Rectal smooth muscle tissue (tissue), 1 donor: ENCODE measurements around the gene IQSEC3.

Experiments used
- H3K27ac ChIP-seq: one replicate; pipeline ENCODE4 v1.7.0; 2013; ENCODE audit warnings: low read depth, low read length, inconsistent platforms
- H3K27me3 ChIP-seq: one replicate; pipeline ENCODE4 v1.7.0; 2013; ENCODE audit warnings: low read length; ENCODE audit not compliant: control insufficient read depth, insufficient read depth
- H3K36me3 ChIP-seq: one replicate; pipeline ENCODE4 v1.7.0; 2013; ENCODE audit warnings: low read length; ENCODE audit not compliant: control insufficient read depth, insufficient read depth
- H3K4me1 ChIP-seq: one replicate; pipeline ENCODE4 v1.7.0; 2013; ENCODE audit warnings: low read length; ENCODE audit not compliant: control insufficient read depth, insufficient read depth
- H3K4me3 ChIP-seq: one replicate; pipeline ENCODE4 v1.7.0; 2013; ENCODE audit warnings: low read length
- H3K9ac ChIP-seq: one replicate; pipeline ENCODE4 v1.7.0; 2013; ENCODE audit warnings: low read length

The IQSEC3 gene

DNA sequence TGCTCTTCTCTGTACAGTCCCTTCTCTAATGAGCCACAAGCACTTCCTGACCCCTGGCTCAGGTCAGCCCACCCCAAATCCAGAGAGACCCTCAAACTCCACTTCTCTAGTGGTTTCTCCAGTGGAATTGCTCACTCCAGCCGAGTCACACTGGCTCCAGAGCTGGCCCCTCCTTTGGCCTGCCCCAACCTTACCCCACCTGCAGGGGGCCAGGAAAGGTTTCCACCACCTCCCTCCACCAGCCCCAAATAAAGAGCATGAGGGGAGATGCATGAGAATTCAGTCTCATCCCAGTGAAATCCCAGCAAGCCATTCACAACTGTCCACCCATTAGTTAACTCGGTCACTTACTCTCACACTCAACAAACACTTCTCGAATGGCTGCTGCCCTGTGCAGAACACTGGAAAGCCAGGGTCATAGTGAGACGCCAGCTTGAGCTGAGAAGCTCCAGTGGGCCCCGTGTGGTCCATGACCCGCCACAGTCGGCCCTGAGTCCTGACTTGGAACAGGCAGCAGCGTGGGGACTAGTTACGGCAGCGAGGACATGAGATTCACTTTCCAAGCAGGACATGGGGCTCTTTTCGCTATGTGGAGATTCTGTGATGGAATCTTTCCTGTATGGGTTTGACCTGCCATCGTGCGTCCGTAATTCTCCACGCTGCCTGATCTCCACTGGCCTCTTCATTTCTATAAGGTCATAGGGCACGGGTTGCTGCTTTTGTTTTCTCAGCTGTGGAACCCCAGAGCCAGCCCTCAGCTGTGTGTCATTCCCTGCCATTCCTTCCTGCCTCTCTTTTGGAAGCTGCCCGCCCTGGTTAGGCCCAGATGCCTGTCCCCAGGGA, 103.2 kb downstream of the IQSEC3 start:
- H3K27me3 ChIP-seq, result no peaks in the 10 kb centered on the region
- no peak overlapping the region for H3K27ac ChIP-seq
- H3K36me3 ChIP-seq, result no peaks in the 10 kb centered on the region
- H3K9ac ChIP-seq, result no peak overlapping the region
- H3K4me3 ChIP-seq, result no peak overlapping the region
- no peaks in the 10 kb centered on the region for H3K4me1 ChIP-seq

DNA sequence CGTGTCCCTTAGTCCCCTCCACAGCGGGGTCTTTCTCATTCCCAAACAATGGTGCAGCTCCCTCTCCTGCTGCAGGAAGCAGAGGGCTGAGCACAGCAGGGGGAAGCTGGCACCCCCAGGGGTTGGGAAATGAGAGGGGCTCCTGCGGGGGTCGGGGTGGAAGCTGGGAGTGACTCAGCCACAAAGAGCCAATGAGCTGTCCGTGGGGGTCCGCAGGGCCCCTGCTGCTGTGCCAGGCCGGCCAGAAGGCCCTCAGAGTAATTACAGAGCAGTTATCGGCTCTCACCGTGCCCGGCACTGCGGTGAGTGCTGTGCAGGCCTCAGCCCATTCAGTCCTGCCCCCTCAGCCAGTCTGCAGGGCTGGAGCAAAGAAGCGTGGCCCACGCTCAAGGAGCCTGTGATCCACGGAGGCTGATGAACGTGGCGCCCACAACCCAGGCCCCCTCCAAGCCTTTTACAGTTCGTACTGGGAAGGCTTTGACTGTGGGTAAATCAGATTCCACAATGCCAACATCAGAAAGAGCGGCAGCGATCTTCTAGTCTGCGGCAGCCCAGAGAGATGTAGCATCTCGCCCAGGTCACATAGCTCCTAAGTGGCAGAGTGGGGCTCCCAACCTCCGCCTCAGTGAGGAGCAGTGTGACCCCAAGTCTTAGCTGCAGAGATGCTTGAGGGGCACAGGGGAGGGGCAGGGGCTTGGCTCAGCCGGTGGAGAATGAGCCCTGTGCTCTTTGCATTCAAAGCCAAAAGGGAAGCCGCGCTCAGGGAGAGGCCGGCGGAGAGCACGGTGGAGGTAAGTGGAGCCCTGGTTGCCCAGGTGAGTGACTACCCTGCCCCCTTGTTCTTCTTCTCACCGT, 104.0 kb downstream of the IQSEC3 start:
- H3K27me3 ChIP-seq, result no peaks in the 10 kb centered on the region
- no peaks in the 10 kb centered on the region for H3K36me3 ChIP-seq
- no peak overlapping the region for H3K4me3 ChIP-seq
- no peaks in the 10 kb centered on the region for H3K4me1 ChIP-seq
- no peak overlapping the region for H3K9ac ChIP-seq
- H3K27ac ChIP-seq, result no peak overlapping the region

DNA sequence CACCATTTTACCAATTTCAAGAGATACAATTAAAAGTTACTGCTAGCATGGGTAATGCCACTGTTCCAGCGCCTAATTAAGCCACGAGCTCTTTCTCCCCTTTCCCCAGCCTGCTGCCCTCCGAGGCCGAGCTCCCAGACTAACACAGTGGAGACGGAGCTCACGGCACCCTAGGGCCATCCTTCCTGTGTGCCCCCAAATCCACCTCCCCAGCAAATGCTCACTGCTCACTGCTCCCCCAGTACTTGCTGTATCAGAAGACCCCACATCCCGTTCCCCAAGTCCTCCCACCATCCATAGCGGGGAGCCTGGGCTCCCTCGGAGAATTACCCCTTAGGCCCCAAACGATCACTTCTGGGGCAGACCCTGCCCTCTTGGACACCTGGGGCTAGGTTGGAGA, 104.7 kb downstream of the IQSEC3 start:
- Histone ChIP-seq H3K4me1 (no peaks in the 10 kb centered on the region), H3K27me3 (no peaks in the 10 kb centered on the region), H3K9ac (no peak overlapping the region), H3K4me3 (no peak overlapping the region), H3K27ac (no peak overlapping the region), H3K36me3 (no peaks in the 10 kb centered on the region)

DNA sequence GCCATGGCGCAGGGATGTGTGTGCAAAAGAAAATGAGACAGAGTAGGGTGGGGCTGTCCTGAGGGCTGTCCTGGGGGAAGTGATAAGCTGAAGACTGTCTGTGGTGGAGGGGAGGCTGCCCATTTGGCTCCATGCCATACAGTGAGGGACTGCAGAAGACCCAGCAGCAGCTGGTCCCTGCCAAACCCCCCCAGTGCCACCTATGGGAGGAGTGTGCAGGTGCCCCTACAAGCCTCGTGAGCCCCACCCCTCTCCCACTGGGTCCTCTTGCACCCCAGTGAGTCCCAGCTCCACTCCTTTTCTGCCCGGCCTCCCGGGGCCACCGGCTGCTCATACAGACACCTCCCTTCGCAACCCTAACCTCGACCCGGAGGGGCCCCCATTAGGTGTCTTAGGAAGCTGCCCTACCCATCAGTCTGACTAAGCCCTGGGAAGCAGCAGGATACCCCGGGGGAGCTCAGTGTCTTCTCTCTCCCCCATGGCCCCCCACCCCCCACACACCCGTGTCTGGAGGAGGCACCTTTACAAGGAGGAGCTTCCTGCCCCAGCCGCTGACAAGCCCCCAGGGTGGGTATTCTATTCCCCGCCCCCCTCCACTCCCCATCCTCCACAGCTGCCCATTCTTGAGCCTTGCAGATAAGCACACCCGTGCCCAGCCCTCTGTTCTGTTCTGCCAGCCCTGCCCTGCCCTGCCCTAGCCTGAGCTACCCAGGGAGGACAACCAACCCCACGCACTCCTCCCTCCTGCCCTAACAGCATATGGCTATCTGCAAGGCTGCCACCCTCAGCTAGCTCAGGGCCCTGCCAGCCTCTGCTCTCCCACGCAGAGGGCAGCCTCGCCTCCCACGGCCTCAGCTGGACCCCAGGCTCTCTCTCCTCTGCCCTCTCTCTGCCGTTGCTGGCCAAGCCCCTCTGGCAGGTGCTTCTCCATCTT, 105.4 kb downstream of the IQSEC3 start:
- Histone ChIP-seq H3K4me3 (no peak overlapping the region), H3K9ac (no peak overlapping the region), H3K27me3 (no peaks in the 10 kb centered on the region), H3K4me1 (peaks cover 2% of the 10 kb centered on the region), H3K27ac (no peak overlapping the region), H3K36me3 (no peaks in the 10 kb centered on the region)

DNA sequence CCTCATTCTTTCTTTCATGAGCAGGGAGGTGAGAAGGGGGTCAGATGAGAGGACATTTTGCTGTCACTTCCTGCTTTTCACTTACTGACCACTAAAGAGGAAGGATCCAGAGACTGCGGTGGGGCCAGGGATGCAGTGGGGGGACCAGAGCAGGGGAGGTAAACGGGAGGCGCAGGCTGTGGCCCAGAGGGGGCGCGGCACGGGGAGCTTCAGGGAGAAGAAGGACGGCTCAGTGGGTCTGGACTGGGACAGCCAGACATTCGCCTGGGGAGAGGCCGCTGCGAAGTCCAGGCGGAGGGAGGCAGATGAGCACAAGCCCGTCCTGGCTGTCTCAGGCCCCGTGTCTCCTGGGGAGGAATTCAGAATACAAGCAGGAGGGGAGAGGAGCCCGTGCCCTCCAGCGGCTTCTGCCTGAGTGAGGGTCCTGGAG, 106.2 kb downstream of the IQSEC3 start:
- H3K4me3 ChIP-seq, result no peak overlapping the region
- peaks cover 2% of the 10 kb centered on the region for H3K4me1 ChIP-seq
- no peak overlapping the region for H3K9ac ChIP-seq
- no peaks in the 10 kb centered on the region for H3K27me3 ChIP-seq
- no peak overlapping the region for H3K27ac ChIP-seq
- no peaks in the 10 kb centered on the region for H3K36me3 ChIP-seq

DNA sequence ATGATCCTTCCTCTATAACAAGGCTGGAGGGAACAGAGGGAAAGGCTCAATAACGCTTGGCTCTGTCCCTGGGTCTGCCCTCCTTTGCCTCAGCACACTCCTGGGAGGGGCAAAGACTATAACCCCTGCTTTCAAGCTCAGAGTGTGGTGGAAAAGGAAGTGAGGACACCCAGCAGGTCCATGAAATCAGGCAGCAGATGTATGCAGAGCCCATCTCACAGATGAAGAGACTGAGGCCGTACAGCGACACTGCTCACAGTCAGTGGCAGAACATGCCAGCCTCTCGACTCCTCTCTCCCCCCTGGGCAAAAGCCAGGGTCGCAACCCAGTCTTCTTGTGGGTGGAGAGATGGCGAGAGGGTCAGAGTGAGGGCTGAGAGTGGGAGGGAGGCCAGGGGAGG, 107.6 kb downstream of the IQSEC3 start:
- H3K4me1 ChIP-seq, result peaks cover 2% of the 10 kb centered on the region

DNA sequence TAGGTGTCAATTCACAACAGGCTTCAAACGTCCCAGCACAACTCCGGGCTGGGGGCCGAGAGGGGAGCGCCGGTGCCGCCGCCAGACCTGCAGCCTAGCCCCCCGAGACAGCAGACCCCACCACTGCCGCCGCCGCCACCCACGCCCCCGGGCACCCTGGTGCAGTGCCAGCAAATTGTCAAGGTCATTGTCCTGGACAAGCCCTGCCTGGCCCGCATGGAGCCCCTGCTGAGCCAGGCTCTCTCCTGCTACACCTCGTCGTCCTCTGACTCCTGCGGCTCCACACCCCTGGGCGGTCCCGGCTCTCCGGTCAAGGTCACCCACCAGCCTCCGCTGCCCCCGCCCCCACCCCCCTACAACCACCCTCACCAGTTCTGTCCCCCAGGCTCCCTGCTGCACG, 108.0 kb downstream of the IQSEC3 start:
- Histone ChIP-seq H3K27me3 (no peaks in the 10 kb centered on the region), H3K27ac (no peak overlapping the region), H3K4me1 (peaks cover 2% of the 10 kb centered on the region), H3K4me3 (no peak overlapping the region), H3K9ac (no peak overlapping the region), H3K36me3 (no peaks in the 10 kb centered on the region)

More for the DNA sequence above, 107.6 kb downstream of the IQSEC3 start:
- Histone ChIP-seq H3K9ac (no peak overlapping the region), H3K36me3 (no peaks in the 10 kb centered on the region), H3K27me3 (no peaks in the 10 kb centered on the region), H3K4me3 (no peak overlapping the region), H3K27ac (no peak overlapping the region)

DNA sequence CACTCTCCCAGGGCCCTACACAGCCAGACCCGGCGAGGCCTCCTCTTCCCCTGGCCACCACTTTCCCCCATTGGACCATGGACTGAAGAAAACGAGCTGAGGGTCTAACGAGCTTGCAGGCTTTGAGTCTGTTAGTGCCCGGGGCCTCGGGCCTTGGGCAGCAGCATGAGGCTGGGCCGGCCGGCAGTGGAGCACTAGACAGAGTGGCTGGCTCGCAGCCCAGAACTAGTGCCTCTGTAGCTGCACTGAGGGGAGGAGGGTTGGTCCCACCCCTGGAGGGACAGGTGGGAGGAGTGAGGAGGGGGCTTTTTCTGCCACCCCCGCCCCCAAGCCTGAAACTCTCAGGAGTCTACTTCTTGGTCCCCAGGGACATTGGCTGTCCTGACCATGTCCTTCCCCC, 108.7 kb downstream of the IQSEC3 start:
- no peak overlapping the region for H3K4me3 ChIP-seq
- H3K27ac ChIP-seq, result no peak overlapping the region
- no peaks in the 10 kb centered on the region for H3K27me3 ChIP-seq
- H3K9ac ChIP-seq, result no peak overlapping the region
- H3K4me1 ChIP-seq, result peaks cover 2% of the 10 kb centered on the region
- H3K36me3 ChIP-seq, result no peaks in the 10 kb centered on the region

DNA sequence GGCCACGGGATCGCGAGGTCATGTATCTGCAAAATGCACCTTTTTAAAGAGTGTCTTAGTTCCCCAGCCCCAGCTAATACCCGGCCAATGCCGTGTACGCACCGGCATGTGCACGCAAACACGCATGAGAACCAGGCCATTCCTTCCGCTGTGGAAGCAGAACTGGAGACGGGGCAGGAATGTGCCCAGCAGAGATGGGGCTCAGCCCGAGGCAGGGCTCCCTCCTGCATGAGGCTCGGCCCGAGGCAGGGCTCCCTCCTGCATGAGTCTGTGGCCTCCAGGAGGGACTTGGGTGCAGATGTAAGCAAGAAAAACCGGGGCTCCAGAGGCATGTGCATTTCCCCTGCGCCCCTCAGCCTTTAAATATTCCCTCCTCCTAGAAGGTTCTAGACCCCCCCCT, 109.2 kb downstream of the IQSEC3 start:
- Histone ChIP-seq H3K9ac (no peak overlapping the region), H3K27ac (no peak overlapping the region), H3K27me3 (no peaks in the 10 kb centered on the region), H3K36me3 (no peaks in the 10 kb centered on the region), H3K4me3 (no peak overlapping the region), H3K4me1 (peaks cover 2% of the 10 kb centered on the region)

DNA sequence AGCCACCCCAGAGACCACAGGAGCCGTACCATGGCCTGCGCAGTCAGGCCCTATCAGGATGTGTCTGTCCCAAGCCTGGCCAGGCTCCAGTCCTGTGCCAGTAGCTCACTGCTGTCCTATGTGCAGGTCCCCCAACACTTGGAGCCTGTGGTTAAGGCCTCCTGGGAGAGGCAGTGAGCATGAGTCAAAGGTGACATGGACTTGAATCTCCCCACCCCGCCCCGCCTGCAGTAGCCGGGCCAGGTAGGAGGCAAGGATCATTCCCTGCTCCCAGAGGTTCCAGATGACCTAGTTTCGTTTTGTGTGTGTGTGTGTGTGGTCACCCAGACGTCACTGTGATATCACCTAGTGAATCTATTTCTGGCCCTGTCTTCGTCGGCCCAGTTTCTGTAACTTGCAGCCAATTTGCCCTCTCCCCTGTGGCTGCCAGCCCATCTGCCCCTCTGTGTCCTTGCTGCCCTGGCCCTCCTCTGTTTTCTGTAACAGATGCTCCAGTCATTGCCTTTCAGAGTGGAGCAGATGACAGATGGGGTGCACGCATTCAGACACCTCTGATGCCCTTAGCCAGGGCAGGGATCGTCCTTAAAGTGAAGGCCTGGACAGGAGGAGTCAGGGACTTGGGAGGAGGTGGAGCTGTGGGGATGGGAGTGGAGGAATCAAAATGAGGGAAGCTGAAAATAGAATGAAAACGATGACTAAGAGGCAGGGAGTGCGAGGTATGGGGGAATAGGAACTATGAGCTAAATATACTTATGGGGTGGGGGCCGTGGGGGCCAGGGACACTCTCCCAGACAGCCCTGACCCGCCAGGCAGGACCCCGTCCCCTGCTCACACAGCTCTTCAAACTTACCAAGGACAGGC, 110.0 kb downstream of the IQSEC3 start:
- Histone ChIP-seq H3K27ac (no peak overlapping the region), H3K4me1 (peaks cover 2% of the 10 kb centered on the region), H3K27me3 (no peaks in the 10 kb centered on the region), H3K36me3 (no peaks in the 10 kb centered on the region), H3K9ac (no peak overlapping the region), H3K4me3 (no peak overlapping the region)

DNA sequence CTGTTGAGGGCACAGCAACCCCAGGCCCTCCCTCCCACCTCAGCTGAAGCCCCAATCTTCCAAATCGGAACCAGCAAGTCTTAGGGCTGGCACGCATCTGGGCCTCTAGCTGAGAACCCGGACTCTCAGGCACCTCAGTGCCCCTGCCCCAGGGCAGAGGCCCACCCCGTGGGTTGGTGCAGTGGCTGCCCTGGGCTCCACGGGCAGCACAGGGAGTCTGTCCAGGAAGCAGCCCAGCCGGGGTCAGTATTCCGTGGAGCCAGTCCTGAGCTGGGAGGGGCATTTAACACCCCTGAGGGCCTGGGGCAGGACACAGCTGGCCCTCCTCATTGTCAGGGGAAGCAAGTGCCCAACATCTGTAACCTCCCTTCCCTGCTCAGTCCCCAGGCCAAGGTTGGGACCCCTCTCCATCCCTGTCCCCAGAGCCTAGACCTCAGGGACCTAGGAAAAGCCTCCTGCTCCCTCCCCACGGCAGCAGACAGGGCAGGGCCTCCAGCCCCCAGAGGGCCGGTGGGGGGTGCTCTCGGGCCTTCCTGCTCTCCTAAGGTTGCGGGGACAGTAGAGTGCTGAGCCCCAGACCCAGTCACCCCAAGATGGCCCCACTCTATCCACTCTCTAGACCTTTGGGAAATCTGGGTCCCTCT, 110.9 kb downstream of the IQSEC3 start:
- no peak overlapping the region for H3K27ac ChIP-seq
- H3K9ac ChIP-seq, result no peak overlapping the region
- H3K4me3 ChIP-seq, result no peak overlapping the region
- no peaks in the 10 kb centered on the region for H3K36me3 ChIP-seq
- H3K27me3 ChIP-seq, result no peaks in the 10 kb centered on the region
- H3K4me1 ChIP-seq, result peaks cover 2% of the 10 kb centered on the region
